Naive B cell (primary cell): Measurements from ENCODE around the gene NELFA. TPM values are rescaled to one million over a fixed set of nuclear protein-coding genes. Genes with fewer than 3 reads are reported as not detected.
"Not testable (repeated sequence)": the region's sequence is repeated elsewhere in the genome, so short reads cannot be mapped to it uniquely, and the experiment has no call there.

ENCODE experiments used
- ATAC-seq, 2 donors: fragments of 150-1000 bp; cut with Tn5 transposase; 2 replicates each; pipeline ENCODE4 v1.10.0; 2021; ENCODE audit warnings: low read depth in 2 of 2, mild to moderate bottlenecking in 2 of 2, moderate library complexity in 2 of 2
- DNase-seq: peaks from one replicate; pipeline ENCODE4 v3.0.0; 2022
- H3K27ac Mint-ChIP-seq, 6 donors: one replicate each; pipeline ENCODE4 v1.8.0; 2020 to 2022; ENCODE audit warnings: mild to moderate bottlenecking in 6 of 6, mixed read lengths in 6 of 6, moderate library complexity in 5 of 6, inconsistent platforms in 2 of 6
- H3K27me3 Mint-ChIP-seq, 3 donors: one replicate each; pipeline ENCODE4 v1.8.0; 2021 to 2022; ENCODE audit warnings: mixed read lengths in 3 of 3, mild to moderate bottlenecking in 1 of 3
- H3K36me3 Mint-ChIP-seq, 2 donors: one replicate each; pipeline ENCODE4 v1.8.0; 2020 to 2022; ENCODE audit warnings: mixed read lengths in 2 of 2, inconsistent platforms in 1 of 2, mild to moderate bottlenecking in 1 of 2
- H3K4me1 Mint-ChIP-seq, 3 donors: one replicate each; pipeline ENCODE4 v1.8.0; 2020 to 2022; ENCODE audit warnings: mixed read lengths in 3 of 3, inconsistent platforms in 1 of 3, mild to moderate bottlenecking in 1 of 3, moderate library complexity in 1 of 3
- H3K4me3 Mint-ChIP-seq, 8 donors: one replicate each; pipeline ENCODE4 v1.8.0; 2020 to 2022; ENCODE audit warnings: mild to moderate bottlenecking in 8 of 8, mixed read lengths in 8 of 8, moderate library complexity in 8 of 8, inconsistent platforms in 2 of 8
- H3K9me3 Mint-ChIP-seq, 7 donors: one replicate each; pipeline ENCODE4 v1.8.0; 2020 to 2022; ENCODE audit warnings: mixed read lengths in 7 of 7, mild to moderate bottlenecking in 5 of 7, inconsistent platforms in 2 of 7, moderate library complexity in 1 of 7
- polyA plus RNA-seq, 6 donors: library from polyadenylated mRNA; unstranded; fragments of 300-500 nt; fragmentation: Illumina TruSeq; gene quantifications; one replicate each; pipeline ENCODE4 v1.2.3, GENCODE V29; 2021; ENCODE audit warnings: low read depth in 6 of 6

The NELFA gene
- polyA plus RNA-seq, 6 donors from 2014 or later, result 11.0 to 42.3 (median 25.4) TPM

GRCh38 chr4:1997712-1998111 is 11.1 kb downstream of the NELFA start:
- DNase-seq (no peak), ATAC-seq (no peak)
- H3K4me1 Mint-ChIP-seq, result peaks cover 32 to 57% (median 53%) of the 10 kb centered on the region in 3 donors
- H3K4me3 Mint-ChIP-seq, result peak overlapping the region in 1 of 8 donors; percentile 62
- H3K36me3 Mint-ChIP-seq, result peaks cover 44 to 56% of the 10 kb centered on the region in 2 donors
- H3K9me3 Mint-ChIP-seq, result peaks cover 12 to 51% (median 34%) of the 10 kb centered on the region in 7 donors
- H3K27ac Mint-ChIP-seq, result peak overlapping the region in 1 of 6 donors; percentile 16
- no peaks in the 10 kb centered on the region for H3K27me3 Mint-ChIP-seq

- Mint-ChIP-seq H3K4me1 (peaks cover 28 to 50% (median 46%) of the 10 kb centered on the region in 3 donors), H3K4me3 (no peak overlapping the region), H3K27ac (peak overlapping the region in 2 of 6 donors; percentile 56 to 57), H3K9me3 (peaks cover 12 to 51% (median 34%) of the 10 kb centered on the region in 7 donors), H3K27me3 (no peaks in the 10 kb centered on the region), H3K36me3 (peaks cover 42 to 54% of the 10 kb centered on the region in 2 donors)
- no peak for DNase-seq
- no peak for ATAC-seq
Measured at GRCh38 chr4:1996866-1997611, 11.7 kb downstream of the NELFA start.

GRCh38 chr4:1994938-1995337 is 13.8 kb downstream of the NELFA start:
- no peak for DNase-seq
- Mint-ChIP-seq H3K27me3 (no peaks in the 10 kb centered on the region), H3K9me3 (peaks cover 12 to 44% (median 31%) of the 10 kb centered on the region in 7 donors), H3K36me3 (peaks cover 35 to 42% of the 10 kb centered on the region in 2 donors), H3K27ac (no peak overlapping the region), H3K4me1 (peaks cover 20 to 36% (median 36%) of the 10 kb centered on the region in 3 donors), H3K4me3 (no peak overlapping the region)
- no peak for ATAC-seq

- peak overlapping the region in 1 of 6 donors; percentile 53 for H3K27ac Mint-ChIP-seq
- DNase-seq, H3K27me3 Mint-ChIP-seq, ATAC-seq, H3K4me3 Mint-ChIP-seq: not testable (repeated sequence)
- peaks cover 31 to 32% of the 10 kb centered on the region in 2 donors for H3K36me3 Mint-ChIP-seq
- H3K9me3 Mint-ChIP-seq, result peaks cover 8 to 35% (median 24%) of the 10 kb centered on the region in 7 donors
- H3K4me1 Mint-ChIP-seq, result peaks cover 14 to 33% (median 27%) of the 10 kb centered on the region in 3 donors
Measured at GRCh38 chr4:1993718-1994516, 14.9 kb downstream of the NELFA start.

- DNase-seq (no peak), ATAC-seq (no peak)
- Mint-ChIP-seq H3K4me1 (peaks cover 8 to 27% (median 19%) of the 10 kb centered on the region in 3 donors), H3K36me3 (peaks cover 24 to 29% of the 10 kb centered on the region in 2 donors), H3K4me3 (peak overlapping the region in 1 of 8 donors; percentile 65), H3K9me3 (peaks cover 3 to 27% (median 18%) of the 10 kb centered on the region in 7 donors), H3K27me3 (no peaks in the 10 kb centered on the region), H3K27ac (no peak overlapping the region)
Measured at GRCh38 chr4:1993169-1993516, 15.6 kb downstream of the NELFA start.

- peaks cover under 1 to 22% (median 13%) of the 10 kb centered on the region in 7 donors for H3K9me3 Mint-ChIP-seq
- no peak overlapping the region for H3K27ac Mint-ChIP-seq
- H3K4me1 Mint-ChIP-seq, result peaks cover 3 to 26% (median 18%) of the 10 kb centered on the region in 3 donors
- DNase-seq (no peak), ATAC-seq (no peak)
- H3K27me3 Mint-ChIP-seq, result no peaks in the 10 kb centered on the region
- H3K4me3 Mint-ChIP-seq, result no peak overlapping the region
- peaks cover 18 to 24% of the 10 kb centered on the region in 2 donors for H3K36me3 Mint-ChIP-seq
Measured at GRCh38 chr4:1992468-1993168, 16.2 kb downstream of the NELFA start.

- peaks cover 3 to 23% (median 14%) of the 10 kb centered on the region in 3 donors for H3K4me1 Mint-ChIP-seq
- H3K36me3 Mint-ChIP-seq, result peaks cover 10 to 16% of the 10 kb centered on the region in 2 donors
- H3K4me3 Mint-ChIP-seq, result no peak overlapping the region
- no peaks in the 10 kb centered on the region for H3K27me3 Mint-ChIP-seq
- ATAC-seq (no peak), DNase-seq (no peak)
- H3K27ac Mint-ChIP-seq, result peak overlapping the region in 2 of 6 donors; percentile 63 to 67
- H3K9me3 Mint-ChIP-seq, result peaks cover 0 to 14% (median 7%) of the 10 kb centered on the region in 7 donors
Measured at GRCh38 chr4:1991596-1992434, 17.0 kb downstream of the NELFA start.

- H3K9me3 Mint-ChIP-seq, result peaks cover 0 to 6% (median 2%) of the 10 kb centered on the region in 7 donors
- H3K36me3 Mint-ChIP-seq, result peaks cover 6 to 12% of the 10 kb centered on the region in 2 donors
- DNase-seq (no peak), ATAC-seq (no peak)
- H3K27me3 Mint-ChIP-seq, result no peaks in the 10 kb centered on the region
- H3K4me3 Mint-ChIP-seq, result no peak overlapping the region
- H3K27ac Mint-ChIP-seq, result no peak overlapping the region
- H3K4me1 Mint-ChIP-seq, result peaks cover under 1 to 17% (median 7%) of the 10 kb centered on the region in 3 donors
Measured at GRCh38 chr4:1991087-1991486, 17.7 kb downstream of the NELFA start.

- H3K9me3 Mint-ChIP-seq, result peaks cover 0 to 2% (median 0%) of the 10 kb centered on the region in 7 donors
- peaks cover 2 to 8% of the 10 kb centered on the region in 2 donors for H3K36me3 Mint-ChIP-seq
- H3K27me3 Mint-ChIP-seq, result no peaks in the 10 kb centered on the region
- ATAC-seq, result no peak
- no peak overlapping the region for H3K4me3 Mint-ChIP-seq
- H3K27ac Mint-ChIP-seq, result no peak overlapping the region
- DNase-seq, result no peak
- H3K4me1 Mint-ChIP-seq, result peaks cover 0 to 14% (median 3%) of the 10 kb centered on the region in 3 donors
Measured at GRCh38 chr4:1990676-1991075, 18.1 kb downstream of the NELFA start.

- Mint-ChIP-seq H3K4me1 (peaks cover 0 to 12% (median 0%) of the 10 kb centered on the region in 3 donors), H3K27ac (peak overlapping the region in 2 of 6 donors; percentile 5 to 69), H3K27me3 (no peaks in the 10 kb centered on the region), H3K4me3 (no peak overlapping the region), H3K9me3 (no peaks in the 10 kb centered on the region), H3K36me3 (peaks cover 0 to 4% of the 10 kb centered on the region in 2 donors)
- ATAC-seq (no peak), DNase-seq (no peak)
Measured at GRCh38 chr4:1990348-1990645, 18.5 kb downstream of the NELFA start.

GRCh38 chr4:1989533-1990347 is 19.0 kb downstream of the NELFA start:
- no peaks in the 10 kb centered on the region for H3K9me3 Mint-ChIP-seq
- no peaks in the 10 kb centered on the region for H3K36me3 Mint-ChIP-seq
- H3K4me3 Mint-ChIP-seq, result no peak overlapping the region
- H3K27ac Mint-ChIP-seq, result peak overlapping the region in 2 of 6 donors; percentile 5 to 69
- no peak for DNase-seq
- ATAC-seq, result no peak
- H3K27me3 Mint-ChIP-seq, result no peaks in the 10 kb centered on the region
- H3K4me1 Mint-ChIP-seq, result peaks cover 0 to 12% (median 0%) of the 10 kb centered on the region in 3 donors

- Mint-ChIP-seq H3K27me3 (no peaks in the 10 kb centered on the region), H3K9me3 (no peaks in the 10 kb centered on the region), H3K4me3 (no peak overlapping the region), H3K36me3 (no peaks in the 10 kb centered on the region), H3K4me1 (peaks cover 0 to 10% (median 0%) of the 10 kb centered on the region in 3 donors), H3K27ac (peak overlapping the region in 1 of 6 donors; percentile 33)
- ATAC-seq (no peak), DNase-seq (no peak)
Measured at GRCh38 chr4:1988327-1988724, 20.4 kb downstream of the NELFA start.
